ENCODE results near the gene ZCCHC8.
"Not testable (repeated sequence)": the region's sequence is repeated elsewhere in the genome, so short reads cannot be mapped to it uniquely, and the experiment has no call there.

Gene ZCCHC8

GRCh38 chr12:122500685-122501488 is at the start of gene ZCCHC8:
Gene ZCCHC8 (minus strand): TSS chr12:122500932. CDS start chr12:122500840, 92 bp downstream.
- DNase-seq (ENCODE audit: low spot score), result peak; percentile 96

DNA sequence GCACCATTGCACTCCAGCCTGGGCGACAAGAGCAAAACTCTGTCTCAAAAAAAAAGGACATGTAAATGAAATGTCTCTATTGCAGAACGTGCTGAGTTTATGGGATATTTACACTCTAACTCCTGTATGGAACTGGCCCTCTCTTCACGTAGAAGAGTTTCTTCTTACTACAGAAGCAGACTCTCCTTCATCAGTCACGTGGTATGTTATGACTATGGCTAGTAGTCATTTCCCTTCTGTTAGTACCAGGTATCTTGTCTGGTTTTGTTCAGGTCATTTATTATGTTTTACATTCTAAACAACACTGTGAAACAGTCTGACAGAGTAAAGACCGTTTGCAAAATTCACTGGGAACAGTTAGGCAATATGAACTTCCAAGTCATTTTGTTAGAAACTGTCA is 46.6 kb upstream of the ZCCHC8 start:
- no peak for DNase-seq (ENCODE audit: low spot score)

DNA sequence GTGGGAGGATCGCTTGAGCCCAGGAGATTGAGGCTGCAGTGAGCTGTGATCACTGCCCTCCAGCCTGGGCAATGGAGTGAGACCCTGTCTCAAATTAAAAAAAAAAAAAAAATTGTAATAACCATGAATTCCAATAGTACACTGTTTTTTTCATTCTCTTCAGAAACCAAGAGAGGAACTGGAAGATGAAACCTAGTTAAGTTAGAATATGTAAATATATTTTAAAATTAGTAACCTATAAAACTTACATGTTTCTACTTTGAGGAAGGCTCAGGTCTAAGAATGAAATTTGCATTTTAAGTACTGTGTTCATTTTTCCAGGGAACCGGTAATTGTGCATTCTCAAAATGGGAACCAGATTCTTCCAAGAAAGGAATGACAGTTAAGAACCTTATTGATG is 45.1 kb upstream of the ZCCHC8 start:
- no peak for DNase-seq (ENCODE audit: low spot score)

GRCh38 chr12:122544537-122544936 is 43.8 kb upstream of the ZCCHC8 start:
- no peak for DNase-seq (ENCODE audit: low spot score)

GRCh38 chr12:122538496-122538895 is 37.8 kb upstream of the ZCCHC8 start:
- no peak for DNase-seq (ENCODE audit: low spot score)

- no peak for DNase-seq (ENCODE audit: low spot score)
These were observed 36.3 kb upstream of the ZCCHC8 start for GRCh38 chr12:122537021-122537420.

DNA sequence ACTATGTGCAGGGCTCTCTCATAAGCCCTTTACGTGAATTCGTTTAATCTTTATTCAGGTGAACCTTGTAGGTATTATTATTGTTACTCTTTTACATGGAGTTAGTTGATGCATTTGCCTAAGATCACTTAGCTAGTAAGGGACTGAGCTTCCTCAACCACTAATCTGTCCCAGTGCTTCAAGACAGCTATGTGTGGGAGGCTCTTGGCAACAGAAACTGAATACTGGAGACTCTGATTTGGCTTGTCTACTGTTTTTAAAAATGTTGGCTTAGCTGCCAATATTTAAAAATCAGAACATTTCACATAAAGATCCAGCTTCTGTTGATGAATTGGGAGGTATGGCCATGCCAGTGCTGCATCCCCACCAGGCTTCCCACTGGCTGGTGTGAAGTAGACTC is 33.1 kb upstream of the ZCCHC8 start:
- DNase-seq (ENCODE audit: low spot score), result no peak

GRCh38 chr12:122528992-122529391 is 28.3 kb upstream of the ZCCHC8 start:
- DNase-seq (ENCODE audit: low spot score), result no peak

- DNase-seq (ENCODE audit: low spot score), result no peak
These were observed 27.9 kb upstream of the ZCCHC8 start for GRCh38 chr12:122528582-122528981.

GRCh38 chr12:122527478-122527944 is 26.8 kb upstream of the ZCCHC8 start:
- DNase-seq (ENCODE audit: low spot score), result no peak

DNA sequence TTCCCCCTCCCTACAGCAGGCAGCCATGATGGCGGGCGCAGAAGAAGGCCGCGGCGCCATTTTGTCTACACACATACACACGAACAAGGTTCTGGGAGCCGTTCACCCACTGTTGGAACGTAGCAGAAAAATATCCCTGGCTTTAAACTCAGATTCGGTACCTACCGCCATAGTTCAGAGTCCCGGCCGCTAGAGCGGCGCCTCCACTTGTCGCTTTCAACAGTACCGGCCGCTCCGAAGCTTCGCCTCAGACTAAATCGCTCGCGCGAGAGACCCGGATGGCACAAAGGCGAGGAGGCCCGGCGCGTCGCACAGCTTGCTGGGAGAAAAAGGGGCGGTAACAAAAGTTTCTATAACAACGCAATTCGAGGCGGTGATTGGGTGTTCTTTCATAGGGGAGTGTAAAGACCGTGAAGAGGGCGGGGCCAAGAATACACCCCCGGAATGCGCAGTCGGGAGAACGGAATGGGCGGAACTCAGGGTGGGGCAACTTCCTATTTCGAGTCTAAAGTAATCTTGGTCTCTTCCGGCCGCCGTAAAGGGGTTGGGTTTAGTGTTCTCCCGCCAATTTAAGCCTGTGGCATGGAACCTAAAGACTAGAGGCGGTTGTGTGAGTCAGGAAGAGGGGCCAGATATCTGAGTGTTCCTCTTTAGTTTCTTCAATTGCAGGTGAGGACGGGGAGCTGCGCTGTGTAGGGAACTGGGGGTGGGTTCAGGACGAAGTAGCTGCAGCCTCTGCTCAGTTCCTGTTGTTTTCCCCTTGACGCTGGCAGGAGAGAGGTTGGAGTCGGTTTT is 26.1 kb upstream of the ZCCHC8 start, which contains the start of the genes KNTC1 and RSRC2:
KNTC1 (plus strand) TSS at position 567 of the 795 bp plus-strand sequence. CDS start 2,815 bp downstream, outside the sequence.
RSRC2 (minus strand) TSS at position 254 of the 795 bp plus-strand sequence; CDS start at position 171, 83 bp downstream.
- peak; percentile 100 for DNase-seq (ENCODE audit: low spot score)

DNA sequence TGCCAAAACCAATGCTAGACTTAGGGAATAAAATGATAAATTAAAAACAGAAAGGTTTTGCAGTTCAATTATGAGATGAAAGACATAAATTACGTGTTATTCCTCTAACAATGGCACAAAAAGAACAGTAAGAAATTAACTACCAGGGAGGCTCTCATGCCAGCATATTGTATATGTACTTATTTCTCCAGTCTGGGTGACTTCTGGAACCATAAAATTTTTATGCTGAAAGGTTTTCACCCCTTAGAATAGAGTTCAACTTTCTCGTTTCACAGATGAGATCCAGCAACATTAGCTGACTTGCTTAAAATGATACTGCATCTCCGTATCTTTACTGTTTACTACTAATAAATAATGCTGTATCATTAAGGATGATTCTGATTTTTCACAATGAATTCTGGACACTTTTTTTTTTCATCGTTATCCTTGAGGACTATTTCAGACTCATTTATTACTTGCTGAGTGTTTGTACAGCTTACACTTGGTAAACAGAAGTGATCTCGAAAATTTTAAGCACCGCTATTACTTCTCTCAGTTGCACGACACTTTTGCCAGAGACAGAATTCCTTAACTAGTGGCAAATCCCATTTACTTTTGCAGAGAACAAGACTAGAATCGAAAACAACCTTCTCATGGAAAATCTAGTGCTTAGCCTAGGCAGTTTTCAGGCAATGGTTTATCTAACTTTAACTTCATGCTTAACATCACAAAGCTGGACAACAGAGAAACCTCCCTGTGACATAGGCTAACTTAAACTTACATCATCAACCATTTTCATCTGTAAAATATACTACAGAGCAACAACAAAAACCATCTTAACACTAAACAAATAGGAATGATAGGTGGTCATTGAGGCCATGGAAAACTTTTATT is 23.4 kb upstream of the ZCCHC8 start:
- no peak for DNase-seq (ENCODE audit: low spot score)

GRCh38 chr12:122523280-122523679 is 22.5 kb upstream of the ZCCHC8 start:
- no peak for DNase-seq (ENCODE audit: low spot score)

GRCh38 chr12:122520676-122521075 is 19.9 kb upstream of the ZCCHC8 start:
- DNase-seq (ENCODE audit: low spot score), result no peak

- no peak for DNase-seq (ENCODE audit: low spot score)
These were observed 18.7 kb upstream of the ZCCHC8 start for GRCh38 chr12:122519418-122519817.

DNA sequence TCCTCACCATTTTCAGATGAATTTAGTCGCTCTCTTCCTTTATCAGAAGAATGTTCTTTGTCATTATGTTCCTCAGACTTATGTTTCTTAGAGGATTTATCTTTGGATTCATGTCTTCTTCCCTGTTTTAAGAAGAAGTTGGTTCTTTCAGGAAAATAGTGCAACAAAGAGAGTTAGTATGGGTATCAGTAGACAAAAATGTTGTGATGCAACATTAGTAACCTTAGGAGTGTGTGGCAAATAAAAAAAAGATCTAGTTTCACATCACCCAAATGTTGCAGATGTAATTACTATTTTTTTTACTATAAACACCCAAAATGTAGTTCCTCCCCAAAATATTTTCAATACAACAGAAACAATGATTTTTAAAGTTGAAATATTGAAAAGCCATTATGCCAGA is 18.2 kb upstream of the ZCCHC8 start:
- no peak for DNase-seq (ENCODE audit: low spot score)

GRCh38 chr12:122517877-122518276 is 17.1 kb upstream of the ZCCHC8 start:
- DNase-seq (ENCODE audit: low spot score), result no peak

DNA sequence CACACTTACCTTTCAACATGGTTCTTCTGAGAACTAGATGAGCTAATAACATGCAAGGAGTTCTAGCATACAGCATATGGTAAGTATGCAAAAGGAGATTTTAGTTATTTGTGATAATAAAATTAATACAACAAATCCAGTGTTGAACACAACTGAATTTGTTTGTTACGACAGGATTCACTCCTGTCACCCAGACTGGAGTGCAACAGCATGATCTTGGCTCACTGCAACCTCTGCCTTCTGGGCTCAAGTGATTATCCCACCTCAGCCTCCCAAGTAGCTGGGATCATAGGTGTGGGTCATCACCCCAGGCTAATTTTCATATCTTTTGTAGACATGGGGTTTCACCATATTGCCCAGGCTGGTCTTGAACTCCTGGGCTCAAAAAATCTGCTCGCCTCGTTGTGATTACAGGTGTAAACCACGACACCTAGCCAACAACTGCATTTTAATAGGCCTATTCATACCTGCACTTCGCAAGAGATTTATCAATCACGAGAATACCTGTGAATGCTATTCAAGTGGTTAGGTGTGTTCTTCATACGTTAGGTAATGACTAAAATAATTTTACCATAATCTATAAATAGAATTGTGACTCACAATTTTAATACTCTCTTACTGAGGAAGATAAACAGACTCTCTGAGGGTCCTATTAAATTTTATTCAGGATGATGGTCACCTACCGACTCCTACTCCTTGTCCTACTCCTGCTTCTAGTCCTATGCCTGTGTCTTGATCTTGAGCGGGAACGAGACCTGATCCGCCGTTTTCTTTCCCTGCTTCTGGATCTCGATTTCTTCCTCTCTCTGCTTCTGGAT is 16.0 kb upstream of the ZCCHC8 start:
- DNase-seq (ENCODE audit: low spot score), result no peak

- no peak for DNase-seq (ENCODE audit: low spot score)
These were observed 14.5 kb upstream of the ZCCHC8 start for GRCh38 chr12:122515275-122515674.

- DNase-seq (ENCODE audit: low spot score), result no peak
These were observed 12.9 kb upstream of the ZCCHC8 start for GRCh38 chr12:122513660-122514059.

DNA sequence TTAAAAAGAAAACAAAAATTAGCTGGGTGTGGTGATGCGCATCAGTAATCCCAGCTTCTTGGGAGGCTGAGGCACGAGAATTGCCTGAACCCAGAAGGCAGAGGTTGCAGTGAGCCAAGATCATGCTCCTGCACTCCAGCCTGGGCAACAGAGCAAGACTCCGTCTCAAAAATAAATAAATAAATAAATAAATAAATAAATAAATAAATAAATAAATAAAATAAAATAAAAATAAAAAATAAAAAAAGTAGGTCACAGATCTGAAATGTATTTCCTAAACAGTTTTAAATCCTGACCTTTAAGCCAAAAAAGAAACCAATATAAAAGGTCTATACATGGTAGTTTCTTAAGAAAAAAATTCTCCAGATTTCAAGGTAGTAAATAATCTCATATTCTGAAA is 12.3 kb upstream of the ZCCHC8 start:
- DNase-seq (ENCODE audit: low spot score), result not testable (repeated sequence)

All from globus pallidus (tissue), 1 donor.